HG03135 (cell line): ENCODE results near the gene AFM.

Source experiments
- ATAC-seq: cut with Tn5 transposase; IDR thresholded peaks from one replicate; pipeline ENCODE4 v1.9.1; 2021; ENCODE audit warnings: mild to moderate bottlenecking, moderate library complexity; ENCODE audit not compliant: unreplicated experiment

AFM gene

GRCh38 chr4:73448448-73449203 lies 32.9 kb upstream of the AFM start:
- no peak for ATAC-seq

DNA sequence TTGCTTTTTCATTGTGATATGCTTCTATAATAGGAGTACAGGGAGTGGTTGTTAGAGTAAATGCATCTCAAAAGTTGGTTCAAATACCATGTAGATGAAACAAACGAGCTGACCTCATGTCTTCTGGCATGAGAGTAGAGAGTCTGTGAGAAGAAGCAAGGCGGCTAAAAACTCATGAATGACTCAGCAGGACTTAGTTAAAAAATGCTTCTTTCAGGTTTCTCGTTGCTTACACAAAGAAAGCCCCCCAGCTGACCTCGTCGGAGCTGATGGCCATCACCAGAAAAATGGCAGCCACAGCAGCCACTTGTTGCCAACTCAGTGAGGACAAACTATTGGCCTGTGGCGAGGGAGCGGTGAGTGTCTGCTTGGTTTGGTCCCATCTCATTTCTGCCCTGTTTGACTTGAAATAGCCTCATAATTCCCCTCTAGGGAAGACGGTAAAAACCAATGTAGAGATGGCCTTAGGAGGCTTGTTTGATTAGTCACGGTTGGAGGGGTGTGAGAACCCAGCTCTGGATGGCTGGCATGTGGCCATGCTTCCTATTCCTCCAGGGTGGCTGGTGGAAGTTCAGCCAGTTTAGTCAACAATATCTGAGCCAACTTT lies 31.0 kb upstream of the AFM start:
- no peak for ATAC-seq

DNA sequence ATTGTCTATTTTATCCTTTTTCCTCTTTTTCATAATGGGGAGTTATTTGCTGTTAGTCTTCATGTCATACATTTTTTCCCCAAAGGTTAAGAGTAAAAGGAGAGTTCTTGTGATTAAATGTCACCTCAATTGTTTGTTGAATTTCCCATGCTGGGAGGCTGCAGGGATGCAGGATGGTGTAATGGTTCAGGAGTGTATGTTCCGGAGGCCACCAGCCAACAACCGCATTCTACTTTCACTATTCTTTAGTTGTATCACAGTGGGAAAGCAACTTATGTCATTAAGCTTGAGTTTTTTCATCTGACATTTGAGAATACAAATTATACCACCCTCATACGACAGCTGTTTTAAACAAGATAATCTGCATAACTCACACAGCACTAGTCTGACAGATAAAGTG lies 30.1 kb upstream of the AFM start:
- ATAC-seq, result no peak

DNA sequence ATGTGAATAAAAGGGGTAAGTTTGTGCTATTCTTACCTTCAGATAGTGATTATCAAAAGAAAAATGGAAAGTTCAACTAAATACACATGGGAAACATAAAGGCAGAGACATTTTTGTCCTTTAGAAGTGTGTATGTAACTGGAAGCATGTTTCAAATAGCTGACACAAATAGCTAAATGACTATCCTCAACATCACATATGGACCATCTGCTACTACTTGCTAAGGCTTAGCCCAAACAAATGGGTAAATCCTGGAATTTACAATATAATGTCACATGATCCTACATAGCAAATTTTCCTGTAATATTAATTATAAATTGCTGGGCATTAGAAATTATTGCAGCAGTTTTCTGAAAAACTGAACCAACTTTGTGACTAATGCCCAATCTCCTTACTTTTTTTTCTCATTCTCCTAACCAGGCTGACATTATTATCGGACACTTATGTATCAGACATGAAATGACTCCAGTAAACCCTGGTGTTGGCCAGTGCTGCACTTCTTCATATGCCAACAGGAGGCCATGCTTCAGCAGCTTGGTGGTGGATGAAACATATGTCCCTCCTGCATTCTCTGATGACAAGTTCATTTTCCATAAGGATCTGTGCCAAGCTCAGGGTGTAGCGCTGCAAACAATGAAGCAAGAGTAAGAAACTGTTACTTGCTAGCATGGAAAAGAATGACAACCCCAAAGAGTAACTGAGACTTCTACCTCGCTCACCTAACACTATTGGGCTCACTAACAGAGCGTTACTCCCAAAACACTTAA lies 29.4 kb upstream of the AFM start:
- no peak for ATAC-seq

GRCh38 chr4:73452953-73453700 lies 28.4 kb upstream of the AFM start:
- no peak for ATAC-seq

DNA sequence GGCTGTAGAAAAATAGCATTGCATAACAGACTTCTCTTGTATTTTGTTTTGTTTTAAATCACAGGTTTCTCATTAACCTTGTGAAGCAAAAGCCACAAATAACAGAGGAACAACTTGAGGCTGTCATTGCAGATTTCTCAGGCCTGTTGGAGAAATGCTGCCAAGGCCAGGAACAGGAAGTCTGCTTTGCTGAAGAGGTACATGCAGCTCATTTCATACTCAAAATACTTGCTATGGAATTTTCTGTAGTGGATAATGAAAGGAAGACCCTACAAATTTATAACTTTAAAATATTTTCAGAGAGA lies 27.9 kb upstream of the AFM start:
- no peak for ATAC-seq

GRCh38 chr4:73454920-73455319 lies 26.6 kb upstream of the AFM start:
- ATAC-seq, result no peak

- no peak for ATAC-seq
Observed at GRCh38 chr4:73456177-73457022, 25.1 kb upstream of the AFM start.

- ATAC-seq, result no peak
Observed at GRCh38 chr4:73458184-73459047, 23.1 kb upstream of the AFM start.

DNA sequence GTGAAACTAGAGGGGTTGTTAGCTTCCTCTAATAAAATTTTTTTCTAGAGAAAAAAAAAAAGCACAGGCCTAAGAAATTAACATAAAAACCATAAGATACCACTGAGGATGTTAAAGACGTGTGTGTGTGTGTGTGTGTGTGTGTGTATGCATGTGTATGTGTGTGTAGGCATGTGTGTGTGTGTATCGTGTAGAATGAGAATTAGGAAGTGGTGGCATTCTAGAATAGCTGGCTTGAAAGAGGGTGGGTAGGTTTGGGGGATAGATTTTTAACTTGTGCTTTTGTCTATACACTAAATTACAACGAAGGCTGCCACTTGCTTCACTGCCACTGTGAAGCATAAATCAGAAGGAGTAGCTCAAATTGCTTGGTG lies 22.5 kb upstream of the AFM start:
- ATAC-seq, result no peak

- ATAC-seq, result no peak
Observed at GRCh38 chr4:73460913-73461522, 20.5 kb upstream of the AFM start.

DNA sequence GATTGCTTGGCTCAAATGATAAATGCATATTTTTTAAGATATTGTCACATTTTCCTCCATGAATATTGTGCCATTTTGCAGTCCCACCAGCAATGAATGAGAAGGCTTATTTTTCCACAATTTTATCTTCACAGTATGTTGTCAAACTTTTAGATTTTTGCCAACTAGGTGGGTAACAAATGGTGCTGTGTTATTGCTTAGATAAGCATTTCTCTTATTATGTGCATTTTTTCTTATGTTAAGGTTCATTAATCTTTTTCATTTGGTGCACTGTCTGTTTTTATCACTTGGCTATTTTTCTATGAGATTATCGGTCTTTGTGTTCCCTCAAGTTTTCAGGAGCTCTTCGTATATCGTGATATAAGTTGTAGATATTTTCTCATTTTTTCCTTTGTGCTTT lies 13.4 kb upstream of the AFM start:
- no peak for ATAC-seq

- no peak for ATAC-seq
Observed at GRCh38 chr4:73470728-73471127, 10.8 kb upstream of the AFM start.

DNA sequence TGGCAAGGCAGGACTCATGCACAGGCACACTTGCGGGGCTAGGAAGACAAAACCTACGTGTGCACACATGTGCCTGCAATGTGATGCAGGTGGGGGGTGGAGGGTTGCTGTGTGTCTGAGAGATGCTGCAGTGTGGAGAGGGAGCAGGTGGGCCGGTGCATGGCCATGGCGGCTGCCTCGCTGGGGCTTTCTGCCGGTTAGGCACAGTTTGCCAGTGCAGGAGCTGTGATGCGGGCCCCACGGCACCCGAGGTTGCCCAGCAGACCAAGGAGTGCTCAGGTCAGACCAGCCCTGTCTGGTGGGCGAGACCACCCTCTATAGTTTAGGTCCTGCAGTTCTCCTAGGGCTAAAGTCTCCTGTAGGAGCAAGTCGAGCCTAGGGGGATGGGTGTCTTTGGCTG lies 4.4 kb upstream of the AFM start:
- no peak for ATAC-seq

GRCh38 chr4:73479323-73479722 lies 2.2 kb upstream of the AFM start:
- no peak for ATAC-seq

DNA sequence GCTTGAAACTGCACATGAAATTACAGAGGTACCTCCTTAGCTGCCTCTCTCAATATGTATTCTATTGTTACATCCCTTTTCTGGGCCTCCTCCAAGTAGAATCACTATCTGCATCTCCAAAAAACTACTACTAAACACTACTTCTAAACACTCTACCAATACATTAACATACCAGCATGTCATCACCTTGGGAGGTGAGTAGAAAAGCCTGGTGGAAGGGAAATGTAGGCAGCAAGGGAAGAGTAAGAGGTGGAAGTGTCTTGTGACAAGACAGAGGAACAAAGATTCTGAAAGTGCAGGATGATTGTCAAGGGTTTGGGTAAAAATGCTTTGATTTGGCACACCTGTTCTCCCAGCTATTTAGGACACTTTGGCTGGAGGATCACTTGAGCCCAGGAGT lies 3.5 kb downstream of the AFM start:
- ATAC-seq, result no peak

DNA sequence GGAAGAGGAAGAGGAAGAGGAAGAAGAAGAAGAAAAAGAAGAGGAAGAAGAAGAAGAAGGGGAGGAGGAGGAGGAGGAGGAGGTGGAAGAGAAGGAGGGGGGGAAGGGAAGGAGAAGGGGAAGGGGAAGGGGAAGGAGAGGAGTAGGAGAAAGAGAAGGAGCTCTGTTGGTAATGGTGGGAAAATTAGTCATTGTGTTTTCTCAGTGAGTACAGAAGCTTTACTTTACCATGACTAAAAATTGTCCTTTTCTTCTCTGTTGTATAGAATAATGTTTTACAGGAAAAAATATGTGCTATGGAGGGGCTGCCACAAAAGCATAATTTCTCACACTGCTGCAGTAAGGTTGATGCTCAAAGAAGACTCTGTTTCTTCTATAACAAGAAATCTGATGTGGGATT lies 4.1 kb downstream of the AFM start:
- no peak for ATAC-seq

DNA sequence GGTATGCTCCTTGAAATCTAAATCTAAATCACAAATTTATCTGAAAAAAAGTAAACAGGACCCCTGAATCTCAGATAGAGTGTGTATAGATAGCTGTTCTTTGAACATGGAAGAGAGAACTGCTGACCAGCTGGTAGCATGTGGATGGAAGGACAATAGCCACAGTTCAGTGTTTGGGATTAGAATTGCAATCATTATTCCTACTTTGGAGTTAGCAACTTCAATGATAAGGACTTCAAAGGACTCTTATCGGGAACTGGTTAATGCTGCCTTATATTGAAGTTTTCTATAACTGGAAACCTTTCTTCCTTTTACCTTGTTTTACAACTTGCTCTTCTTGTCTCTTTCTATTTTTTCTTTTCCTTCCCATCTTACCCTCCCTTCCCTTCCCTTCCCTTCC lies 5.0 kb downstream of the AFM start:
- no peak for ATAC-seq

DNA sequence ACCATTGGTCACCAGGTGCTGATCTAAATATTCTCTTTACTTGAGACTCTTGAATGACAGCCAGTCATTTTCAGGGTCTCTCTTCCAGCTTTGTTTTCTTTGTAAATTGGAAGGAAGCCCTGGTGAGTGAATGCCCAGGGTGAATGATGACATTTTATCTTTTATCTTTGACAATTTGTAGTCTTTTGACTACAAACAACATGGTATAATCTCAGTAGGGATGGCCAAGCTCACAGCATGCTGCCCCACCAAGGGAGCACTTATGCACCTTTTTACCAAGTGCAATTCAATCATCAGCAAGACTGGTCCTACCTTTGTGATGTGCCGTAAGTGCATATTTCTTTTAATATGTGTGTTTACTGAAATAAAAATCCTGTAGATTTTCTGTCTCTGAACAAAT lies 5.7 kb downstream of the AFM start:
- no peak for ATAC-seq
